Fibroblast of the aortic adventitia (primary cell): Measurements from ENCODE around the gene GAS7. TPM values are rescaled to one million over a fixed set of nuclear protein-coding genes. Genes with fewer than 3 reads are reported as not detected.
A peak's percentile ranks its signal among the peaks of the same experiment; 100 is the strongest.

Experiments
- DNase-seq: peaks from one replicate; pipeline ENCODE4 v3.0.0-alpha.2; 2010; ENCODE audit warnings: low read depth
- H3K4me3 ChIP-seq: 2 replicates; pipeline ENCODE4 v1.5.1; 2011; ENCODE audit warnings: low read depth, mild to moderate bottlenecking, control low read depth, low read length, moderate library complexity
- CTCF ChIP-seq: IDR thresholded peaks from 2 replicates; pipeline ENCODE4 v1.5.1; 2011; ENCODE audit warnings: mild to moderate bottlenecking, low read length, control low read depth, inconsistent platforms; ENCODE audit not compliant: insufficient read depth
- total RNA-seq: library from RNA; depleted of rRNA; stranded (reverse); fragments of >200 nt; gene quantifications from 2 replicates; pipeline ENCODE4 v1.2.3, GENCODE V29; 2012; ENCODE audit warnings: low replicate concordance

The GAS7 gene
- total RNA-seq, 1 donor = 7.0 TPM

DNA sequence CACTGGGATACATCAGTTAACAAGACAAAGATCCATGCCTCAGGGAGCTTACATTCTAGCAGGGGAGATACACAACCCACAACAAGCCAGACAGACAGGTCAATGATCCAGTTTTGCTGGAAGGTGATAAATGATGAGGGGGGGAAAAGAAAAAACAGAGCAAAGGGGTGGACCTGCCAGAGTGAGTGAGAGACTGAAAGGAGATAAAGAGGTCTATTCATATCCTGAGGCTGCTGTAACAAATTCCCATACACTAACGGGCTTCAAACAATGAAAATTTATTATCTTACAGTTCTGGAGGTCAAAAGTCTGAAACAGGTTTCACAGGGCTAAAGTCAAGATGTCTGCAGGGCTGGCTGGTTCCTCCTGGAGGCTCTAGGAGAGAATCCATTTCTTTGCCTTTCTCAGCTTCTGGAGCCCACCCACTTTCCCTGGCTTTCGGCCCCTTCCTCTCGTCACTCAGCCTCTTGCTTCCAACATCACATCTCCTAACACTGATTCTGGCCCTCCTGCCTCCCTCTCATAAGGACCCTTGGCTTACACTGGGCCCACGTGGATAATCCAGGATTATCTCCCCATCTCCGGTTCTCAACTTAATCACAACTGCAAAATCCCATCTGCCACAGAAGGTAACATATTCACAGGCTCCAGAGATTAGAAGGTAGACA is 81.5 kb downstream of the GAS7 start:
- DNase-seq = no peak
- TF ChIP-seq CTCF = no peak
- no peak overlapping the region for H3K4me3 ChIP-seq

- no peak for DNase-seq
- H3K4me3 ChIP-seq = no peak overlapping the region
- TF ChIP-seq CTCF = no peak
Observed at GRCh38 chr17:10116267-10116666, 82.1 kb downstream of the GAS7 start.

- H3K4me3 ChIP-seq = no peak overlapping the region
- TF ChIP-seq CTCF = no peak
- DNase-seq = peak; percentile 26
Observed at GRCh38 chr17:10115536-10115932, 82.9 kb downstream of the GAS7 start.

- H3K4me3 ChIP-seq = peak overlapping the region; percentile 46
- DNase-seq = peak; percentile 96
- TF ChIP-seq CTCF = no peak
Observed at GRCh38 chr17:10114931-10115535, 83.4 kb downstream of the GAS7 start.

- TF ChIP-seq CTCF = no peak
- DNase-seq = no peak
- H3K4me3 ChIP-seq = no peak overlapping the region
Observed at GRCh38 chr17:10112962-10113361, 85.4 kb downstream of the GAS7 start.

DNA sequence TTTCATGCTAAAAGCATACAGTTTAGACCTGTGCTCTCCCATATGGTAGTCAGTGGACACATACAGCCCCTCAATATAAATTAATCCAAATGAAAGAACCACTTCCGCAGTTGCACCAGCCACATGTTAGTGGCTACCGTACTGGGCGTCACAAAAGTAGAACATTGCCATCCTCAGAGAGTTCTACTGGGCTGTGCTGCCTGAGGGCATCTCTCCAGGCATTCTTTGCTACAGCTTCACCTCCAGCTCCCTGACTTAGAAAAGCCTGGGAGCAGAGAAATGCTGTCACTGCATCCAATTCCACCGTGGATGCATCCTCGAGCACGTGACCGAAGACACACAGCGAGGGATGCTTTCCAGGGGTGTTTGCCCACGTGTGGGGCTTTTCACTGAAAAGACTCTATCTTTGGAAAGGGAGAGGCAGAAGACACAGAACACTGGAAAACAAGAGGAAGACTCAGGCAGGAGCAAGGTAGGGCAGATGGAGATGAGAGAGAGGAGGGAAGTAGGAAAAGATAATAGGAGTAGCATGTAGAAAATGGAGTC is 86.4 kb downstream of the GAS7 start:
- DNase-seq = no peak
- TF ChIP-seq CTCF = no peak
- no peak overlapping the region for H3K4me3 ChIP-seq

GRCh38 chr17:10109146-10109545 is 89.3 kb downstream of the GAS7 start:
- no peak for DNase-seq
- no peak for TF ChIP-seq CTCF
- no peak overlapping the region for H3K4me3 ChIP-seq
